ENCODE results near the gene DYNLT1.
"Not testable (repeated sequence)": the region's sequence is repeated elsewhere in the genome, so short reads cannot be mapped to it uniquely, and the experiment has no call there.

The DYNLT1 gene

DNA sequence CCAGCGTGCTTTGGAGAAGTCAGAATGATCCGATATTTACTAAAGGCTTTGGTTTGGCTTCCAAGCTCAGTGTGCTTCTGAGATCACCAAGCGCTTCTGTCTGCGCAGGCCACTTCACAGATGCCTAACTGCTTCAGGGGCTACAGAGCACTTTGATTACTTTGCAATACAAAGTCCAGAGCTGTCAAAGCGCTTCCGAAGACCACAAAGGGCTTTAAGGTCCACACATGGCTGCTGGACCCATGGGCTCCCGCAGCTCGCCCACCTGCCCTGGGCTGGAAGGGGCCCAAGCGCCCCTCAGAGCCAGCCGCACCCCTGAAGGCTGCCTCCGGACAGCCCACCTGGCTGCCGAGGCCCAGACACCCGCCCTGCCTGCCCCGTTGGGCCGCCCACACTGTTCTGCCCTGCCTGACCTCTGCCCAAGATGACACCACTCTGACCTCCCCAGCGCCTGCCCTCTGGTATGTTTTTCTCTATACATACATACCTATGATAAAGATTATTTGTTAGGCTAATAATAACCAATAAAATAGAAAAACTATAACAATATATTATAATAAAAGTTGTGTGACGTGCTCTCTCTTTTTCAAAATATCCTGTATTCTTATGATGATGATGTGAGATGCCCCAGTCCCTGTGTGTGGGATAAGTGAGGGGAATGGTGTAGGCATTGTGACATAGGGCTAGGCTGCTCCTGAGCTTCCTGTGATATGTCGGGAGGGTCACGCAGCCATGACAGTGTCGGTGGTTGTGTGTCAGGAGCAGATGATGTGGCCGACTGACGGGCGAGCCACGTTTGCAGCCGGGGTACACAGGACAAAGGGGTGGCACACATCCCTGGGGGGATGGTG, 22.6 kb downstream of the DYNLT1 start:
- no peak for DNase-seq

DNA sequence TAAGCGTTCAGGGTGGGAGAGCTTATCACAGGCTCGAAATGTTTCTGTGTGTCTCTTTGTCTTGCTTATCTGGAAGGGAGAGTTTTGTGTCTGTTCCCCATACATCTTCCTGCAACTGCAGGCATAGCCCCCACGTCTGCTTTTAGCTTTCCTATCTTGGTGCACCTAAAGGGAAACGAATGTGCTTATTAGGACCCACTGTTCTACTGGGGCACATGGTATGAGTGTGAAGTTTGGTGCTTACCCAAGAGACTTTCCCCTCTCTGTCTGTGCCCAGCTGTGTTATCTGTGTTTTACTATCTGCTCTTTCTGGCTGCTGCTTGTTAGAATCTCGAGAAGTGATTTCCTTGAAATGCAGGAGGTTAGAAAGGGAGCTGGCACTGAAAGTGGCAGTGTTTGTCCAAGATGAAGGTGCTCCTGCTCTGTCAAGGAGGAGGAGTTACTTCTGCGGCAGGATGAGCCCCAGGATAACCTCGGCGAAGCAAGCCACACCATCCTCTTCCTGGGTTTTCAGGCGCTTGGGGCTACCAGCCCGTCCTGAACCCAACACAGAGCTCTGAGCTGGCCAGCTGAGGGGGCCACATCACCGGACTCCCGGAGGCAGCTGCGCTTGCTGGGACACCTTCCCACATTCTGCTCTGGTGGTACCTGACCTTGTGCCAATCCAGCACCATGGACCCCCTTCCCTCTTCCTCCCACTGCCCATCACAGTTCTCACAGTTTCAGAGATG, 23.4 kb downstream of the DYNLT1 start:
- no peak for DNase-seq

DNA sequence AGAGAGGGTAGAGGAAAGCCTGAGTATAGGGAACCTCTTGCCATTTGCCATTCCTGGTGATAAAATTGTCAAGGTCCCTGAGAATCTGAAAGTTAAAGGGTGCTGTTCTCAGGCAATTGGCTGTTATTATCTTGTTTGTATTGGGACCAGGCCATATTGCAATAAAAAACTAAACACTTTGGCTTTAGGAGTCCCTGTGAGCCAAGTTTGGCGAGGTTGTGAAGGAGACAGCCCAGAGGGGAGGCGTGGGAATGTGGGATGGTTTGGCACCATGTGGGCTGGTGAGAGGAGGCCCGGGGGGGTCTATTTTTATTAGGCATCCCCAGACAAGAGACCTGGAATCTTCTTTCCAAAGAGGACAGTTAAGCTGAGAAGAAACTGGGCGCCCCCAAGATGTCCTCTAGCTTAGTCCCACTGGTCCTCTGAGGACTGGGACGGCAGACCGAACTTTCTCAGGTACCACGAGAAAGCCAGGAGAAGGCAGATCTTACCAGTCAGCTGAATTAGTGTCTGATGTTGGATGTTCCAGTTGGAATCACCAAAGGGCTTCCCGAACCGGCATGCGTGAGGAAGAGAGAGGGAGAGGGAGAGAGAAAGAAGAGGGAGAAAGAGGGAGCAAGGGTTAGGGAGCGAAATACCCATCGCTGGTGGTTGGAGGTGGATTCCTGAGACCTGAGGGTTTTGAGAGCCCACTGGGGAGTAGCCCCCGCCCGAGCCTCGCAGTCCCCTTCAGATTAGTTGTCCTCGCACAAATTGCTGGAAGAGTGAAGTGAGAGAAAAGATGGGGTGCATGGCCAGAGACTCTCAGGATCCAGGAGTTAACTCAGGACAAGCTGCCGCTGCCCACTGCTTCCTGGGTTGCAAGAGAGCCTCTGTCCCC, 24.4 kb downstream of the DYNLT1 start:
- DNase-seq = no peak

DNA sequence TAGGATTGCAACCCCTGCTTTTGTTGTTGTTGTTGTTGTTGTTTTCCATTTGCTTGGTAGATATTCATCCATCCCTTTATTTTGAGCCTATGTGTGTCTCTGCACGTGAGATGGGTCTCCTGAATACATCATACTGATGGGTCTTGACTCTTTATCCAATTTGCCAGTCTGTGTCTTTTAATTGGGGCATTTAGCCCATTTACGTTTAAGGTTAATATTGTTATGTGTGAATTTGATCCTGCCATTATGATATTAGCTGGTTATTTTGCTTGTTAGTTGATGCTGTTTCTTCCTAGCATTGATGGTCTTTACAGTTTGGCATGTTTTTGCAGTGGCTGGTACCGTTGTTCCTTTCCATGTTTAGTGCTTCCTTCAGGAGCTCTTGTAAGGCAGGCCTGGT, 26.3 kb downstream of the DYNLT1 start:
- DNase-seq = not testable (repeated sequence)

DNA sequence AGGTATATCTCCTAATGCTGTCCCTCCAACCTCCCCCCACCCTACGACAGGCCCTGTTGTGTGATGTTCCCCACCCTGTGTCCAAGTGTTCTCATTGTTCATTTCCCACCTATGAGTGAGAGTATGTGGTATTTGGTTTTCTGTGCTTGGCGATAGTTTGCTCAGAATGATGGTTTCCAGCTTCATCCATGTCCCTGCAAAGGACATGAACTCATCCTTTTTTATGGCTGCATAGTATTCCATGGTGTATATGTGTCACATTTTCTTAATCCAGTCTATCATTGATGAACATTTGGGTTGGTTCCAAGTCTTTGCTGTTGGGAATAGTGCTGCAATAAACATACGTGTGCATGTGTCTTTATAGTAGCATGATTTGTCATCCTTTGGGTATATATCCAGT, 29.9 kb downstream of the DYNLT1 start:
- not testable (repeated sequence) for DNase-seq

DNA sequence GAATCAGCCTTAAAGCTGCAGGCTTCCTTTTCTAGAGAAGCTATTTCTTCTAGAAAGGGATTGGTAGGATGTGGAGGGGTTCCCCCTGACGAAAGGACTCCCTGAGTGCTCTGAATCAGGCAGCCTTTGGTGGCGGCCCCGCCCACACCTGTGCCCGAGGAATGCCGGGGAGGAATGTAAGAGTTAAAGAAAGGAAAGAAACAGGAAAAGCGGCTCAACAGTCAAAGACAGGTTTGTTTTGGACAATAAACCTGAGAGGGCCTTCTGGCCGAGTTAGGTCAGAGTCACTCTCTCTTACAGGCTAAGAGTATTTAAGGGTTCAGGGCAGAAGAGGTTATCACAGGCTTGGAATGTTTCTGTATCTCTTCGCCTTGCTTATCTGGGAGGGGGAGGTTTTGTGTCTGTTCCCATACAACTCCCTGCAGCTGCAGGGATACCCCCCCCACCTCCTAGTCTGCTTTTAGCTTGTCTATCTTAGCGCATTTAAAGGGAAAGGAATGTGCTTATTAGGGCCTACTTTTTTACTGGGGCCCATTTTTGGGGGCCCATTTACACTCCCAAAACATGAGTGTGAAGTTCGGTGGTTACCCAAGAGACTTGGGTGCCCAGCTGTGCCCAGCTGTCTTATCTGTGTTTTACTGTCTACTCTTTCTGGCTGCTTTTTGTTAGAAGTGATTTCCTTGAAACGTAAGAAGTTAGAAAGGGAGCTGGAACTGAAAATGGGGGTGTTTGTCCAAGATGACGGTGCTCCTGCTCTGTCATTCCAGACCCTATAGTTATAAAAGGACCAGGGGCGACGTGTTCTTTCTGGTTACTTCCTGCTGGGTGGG, 32.8 kb downstream of the DYNLT1 start:
- no peak for DNase-seq

DNA sequence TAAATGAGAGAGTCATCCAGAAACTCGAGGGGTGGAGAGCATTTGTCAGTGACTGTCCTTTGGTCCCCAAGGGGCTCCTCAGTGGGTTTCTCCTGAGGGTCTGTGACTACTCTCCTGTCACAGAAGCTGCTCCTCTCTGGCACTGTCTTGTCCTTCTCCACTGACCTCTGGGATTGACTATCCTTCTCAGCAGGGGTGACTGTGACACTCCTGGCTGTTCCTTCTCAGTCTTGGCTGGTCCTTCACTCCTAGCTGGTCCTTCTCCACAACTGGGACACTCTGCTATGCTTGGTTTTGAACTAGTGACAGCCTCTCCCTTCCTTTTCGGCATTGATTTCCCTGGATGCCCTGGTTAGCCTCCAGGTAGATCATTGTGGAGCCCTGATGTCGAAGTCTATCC, 33.5 kb downstream of the DYNLT1 start:
- no peak for DNase-seq

DNA sequence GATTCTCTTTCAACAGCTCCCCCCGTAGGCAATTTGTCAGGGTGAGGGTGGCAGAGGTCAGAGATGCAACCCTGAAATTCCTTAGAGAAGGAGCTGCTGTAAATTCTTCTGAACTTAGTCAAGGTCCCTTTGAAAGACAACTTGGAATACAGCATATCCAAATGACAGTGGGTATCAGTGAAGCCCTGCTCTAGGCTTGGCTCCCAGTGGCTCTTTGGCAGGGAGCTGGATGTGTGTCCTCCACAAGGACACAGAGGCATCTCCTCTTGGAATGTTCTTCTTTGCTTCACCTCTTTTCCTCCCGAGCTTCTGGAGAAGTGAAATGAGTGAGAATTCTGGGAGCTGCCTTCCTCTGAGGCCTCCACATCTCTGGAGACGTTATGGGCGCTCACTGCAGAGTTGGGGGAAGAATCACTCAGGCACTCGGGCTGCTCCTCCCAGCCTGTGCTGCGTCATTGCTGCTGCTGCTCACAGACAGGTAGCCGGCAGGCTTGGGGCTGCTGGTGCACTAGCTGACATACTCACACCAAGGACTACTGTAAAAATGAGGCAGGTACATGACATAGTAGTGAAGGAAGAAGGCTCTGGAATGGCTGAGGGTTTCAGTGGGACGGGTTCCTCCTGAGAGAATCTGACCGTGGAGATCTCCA, 34.1 kb downstream of the DYNLT1 start:
- DNase-seq = no peak

DNA sequence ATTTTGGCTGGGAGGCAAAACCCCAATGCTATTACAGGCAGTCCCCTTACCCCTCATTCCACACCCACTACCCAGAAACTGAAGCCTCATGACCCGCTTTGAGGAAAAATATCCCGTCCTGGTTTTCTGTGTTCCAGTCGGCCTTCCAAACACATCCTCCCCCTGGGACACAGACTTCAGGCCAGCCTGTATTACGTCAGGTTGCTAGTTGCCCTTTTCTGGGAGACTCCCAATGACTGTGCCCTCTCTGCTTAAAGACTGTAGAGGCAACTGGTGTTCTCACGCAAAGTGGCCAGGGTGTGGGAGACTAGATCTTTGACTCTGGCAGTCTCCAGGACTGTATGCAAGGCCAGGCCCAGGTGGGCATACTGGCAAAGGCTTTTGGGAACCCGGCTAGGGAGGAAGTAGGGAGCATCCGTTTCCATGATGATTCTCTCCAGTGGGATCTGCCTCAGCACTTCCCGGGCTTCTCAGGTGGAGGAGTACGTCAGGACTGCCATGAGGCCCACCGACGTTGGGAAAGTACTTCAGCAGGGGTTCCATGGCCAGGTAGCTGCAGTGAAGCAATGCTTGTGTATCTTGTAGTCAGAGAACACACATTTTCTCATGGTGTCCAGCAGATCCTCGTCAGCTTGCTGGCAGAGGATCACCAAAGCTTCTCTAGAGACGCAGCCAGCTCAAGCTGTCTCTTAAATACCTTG, 34.9 kb downstream of the DYNLT1 start:
- DNase-seq = no peak

DNA sequence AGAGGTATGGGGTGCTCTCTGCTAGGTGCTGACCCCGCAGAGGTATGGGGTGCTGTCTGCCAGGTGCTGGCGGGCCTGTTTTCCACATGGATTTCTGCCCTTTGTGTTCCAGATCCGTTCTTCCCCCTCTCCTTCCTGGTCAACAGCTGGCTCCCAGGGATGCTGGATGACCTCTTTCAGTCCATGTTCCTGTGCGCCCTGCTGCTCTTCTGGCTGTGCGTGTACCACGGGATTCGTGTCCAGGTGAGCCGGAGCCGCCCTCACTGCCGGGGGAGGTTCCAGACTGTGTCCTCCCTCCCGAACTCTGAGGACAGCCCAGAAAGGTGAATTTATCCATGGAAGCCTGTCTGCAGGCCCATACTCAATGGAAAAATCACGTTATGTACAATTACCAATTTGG, 36.3 kb downstream of the DYNLT1 start:
- DNase-seq = no peak

DNA sequence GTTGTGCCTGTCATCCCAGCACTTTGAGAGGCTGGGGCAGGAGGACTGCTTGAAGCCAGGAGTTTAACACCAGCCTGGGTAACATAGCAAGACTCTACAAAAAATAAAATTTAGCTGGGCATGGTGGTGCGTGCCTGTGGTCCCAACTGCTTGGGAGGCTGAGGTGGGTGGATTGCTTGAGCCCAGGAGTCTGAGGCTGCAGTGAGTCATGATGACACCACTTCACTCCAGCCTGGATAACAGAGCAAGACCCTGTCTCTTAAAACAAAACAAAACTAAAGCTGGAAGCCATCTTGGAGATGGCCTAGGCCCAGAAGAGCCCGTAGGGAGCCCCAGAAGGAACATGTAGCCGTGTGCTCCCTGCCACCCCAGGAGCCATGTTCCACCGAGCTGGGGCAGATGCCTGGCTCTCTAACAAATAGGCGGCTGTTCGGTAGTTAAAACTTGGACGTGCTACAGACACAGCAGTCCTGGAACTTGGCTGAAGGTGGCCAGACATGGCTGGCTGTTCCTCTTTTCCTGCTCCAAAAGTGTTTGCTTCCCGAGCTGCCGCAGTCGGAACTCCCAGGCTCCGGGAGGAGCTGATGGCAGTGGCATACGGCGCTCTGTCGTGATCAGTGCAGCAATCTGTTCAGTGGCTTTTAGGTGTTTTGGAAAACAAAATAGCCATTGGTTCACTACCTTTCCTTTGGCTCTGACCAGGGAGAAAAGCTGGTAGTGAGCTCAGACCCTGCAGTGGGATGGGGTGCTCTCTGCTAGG, 37.0 kb downstream of the DYNLT1 start:
- DNase-seq = no peak

DNA sequence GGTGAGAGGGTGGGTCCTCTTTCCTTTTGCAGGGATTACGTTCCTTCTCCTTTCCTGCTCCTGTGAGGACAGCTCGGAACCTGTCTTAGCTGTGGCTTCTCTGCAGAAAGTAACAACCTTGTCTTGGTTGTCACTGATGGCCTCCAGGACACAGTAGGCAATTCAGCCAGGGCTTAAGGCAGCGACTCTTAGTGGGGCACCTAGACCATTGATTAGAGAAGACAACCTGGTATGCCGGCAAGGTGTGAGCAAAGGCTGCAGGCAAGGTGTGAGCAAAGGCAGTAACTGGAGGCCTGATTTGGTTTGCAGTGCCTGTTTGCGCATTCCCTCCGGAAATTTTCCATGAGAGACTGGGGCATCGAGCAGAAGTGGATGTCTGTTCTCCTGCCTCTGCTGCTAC, 37.6 kb downstream of the DYNLT1 start:
- no peak for DNase-seq

DNA sequence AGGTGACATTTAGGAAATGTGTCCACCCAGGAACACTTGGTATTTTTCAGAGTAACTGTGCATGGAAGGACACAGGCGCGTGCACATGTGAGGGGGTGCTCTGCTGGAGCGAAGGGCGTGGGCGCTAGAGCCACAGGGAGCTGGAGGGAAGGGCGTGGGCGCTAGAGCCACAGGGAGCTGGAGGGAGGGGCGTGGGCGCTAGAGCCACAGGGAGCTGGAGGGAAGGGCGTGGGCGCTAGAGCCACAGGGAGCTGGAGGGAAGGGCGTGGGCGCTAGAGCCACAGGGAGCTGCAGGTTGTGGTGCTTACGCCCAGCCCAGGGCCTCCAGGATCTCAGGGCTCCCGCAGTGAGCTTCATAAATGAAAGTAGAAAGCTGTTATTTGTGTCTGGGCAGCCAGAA, 38.5 kb downstream of the DYNLT1 start:
- not testable (repeated sequence) for DNase-seq

DNA sequence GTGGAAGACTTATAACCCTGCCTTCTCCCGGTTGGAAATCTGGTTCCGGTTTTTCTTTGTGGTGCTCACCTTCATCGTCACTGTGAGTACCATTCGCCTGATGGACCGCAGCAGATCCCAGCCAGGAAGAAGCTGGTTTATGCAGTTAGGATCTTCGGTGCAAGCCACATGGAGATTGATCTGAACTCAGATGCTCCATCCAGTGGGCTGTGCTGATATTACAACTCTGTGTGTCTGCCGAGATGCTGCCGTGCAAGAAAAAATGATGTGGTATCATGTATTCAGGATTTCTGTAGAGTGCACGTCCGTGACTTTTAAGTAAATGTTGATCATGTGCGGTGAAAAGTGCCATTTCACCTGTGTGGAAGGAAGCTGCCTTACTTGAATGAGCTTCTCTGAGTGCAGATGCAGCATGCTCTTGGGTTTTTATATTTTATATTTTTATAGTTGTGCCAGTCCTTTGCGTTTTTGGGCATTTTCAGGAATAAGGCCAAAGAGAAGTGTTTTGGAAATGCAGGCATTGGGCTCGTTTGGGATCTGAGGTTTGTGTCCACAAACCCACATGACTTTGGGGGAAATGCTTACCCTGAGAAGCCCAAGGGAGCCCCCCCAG, 39.2 kb downstream of the DYNLT1 start:
- DNase-seq = peak; percentile 72 to 79 (median 74)

DNA sequence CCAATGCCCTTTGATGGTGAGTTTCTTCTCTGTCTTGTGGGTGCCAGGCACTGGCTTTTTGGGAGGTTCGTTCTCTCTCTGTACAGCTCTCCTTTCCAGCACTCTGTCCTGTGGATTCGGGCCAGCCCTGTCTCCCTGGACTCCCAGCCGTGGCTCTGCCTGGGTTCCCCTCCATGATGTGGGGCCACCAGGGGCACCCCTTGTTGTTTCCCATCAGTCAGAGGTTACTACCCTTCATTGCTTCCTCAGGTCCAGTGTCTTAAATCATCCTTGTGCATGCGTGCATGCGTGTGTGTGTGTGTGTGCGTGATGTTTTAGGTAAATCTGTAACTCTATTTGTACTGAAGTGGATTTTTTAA, 40.5 kb downstream of the DYNLT1 start:
- no peak for DNase-seq

DNA sequence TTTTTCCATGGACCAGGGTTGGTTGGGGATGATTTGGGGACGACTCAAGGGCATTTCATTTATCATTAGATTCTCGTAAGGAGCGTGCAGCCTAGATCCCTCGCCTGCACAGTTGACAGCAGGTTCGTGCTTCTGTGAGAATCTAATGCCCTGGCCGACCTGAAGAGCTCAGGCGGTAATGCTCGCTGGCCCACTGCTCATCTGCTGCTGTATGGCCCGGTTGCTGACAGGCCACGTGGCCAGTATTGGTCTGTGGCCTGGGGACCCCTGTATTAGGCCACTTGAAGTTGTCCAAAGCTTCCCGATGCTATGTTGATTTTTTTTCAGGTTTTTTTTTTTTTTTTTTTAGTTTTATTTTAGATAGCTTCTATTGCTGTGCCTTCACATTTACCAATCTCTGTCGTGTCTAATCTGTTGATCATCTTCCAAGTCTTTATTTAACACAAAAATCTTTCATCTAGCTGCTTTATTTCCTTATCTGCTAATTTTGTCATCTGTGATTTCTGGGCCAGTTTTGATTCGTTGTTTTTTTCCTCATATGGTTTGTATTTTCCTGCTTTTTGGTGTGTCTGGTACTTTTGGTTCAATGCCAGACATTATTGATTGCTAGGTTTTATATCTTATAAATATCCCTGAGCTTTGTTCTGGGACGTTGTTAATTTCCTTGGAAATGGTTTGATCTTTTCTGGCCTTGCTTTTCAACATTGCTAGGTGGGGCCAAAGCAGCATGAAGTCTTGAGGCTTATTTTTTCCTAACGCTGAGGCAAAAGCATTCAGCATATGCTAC, 41.1 kb downstream of the DYNLT1 start:
- no peak for DNase-seq

DNA sequence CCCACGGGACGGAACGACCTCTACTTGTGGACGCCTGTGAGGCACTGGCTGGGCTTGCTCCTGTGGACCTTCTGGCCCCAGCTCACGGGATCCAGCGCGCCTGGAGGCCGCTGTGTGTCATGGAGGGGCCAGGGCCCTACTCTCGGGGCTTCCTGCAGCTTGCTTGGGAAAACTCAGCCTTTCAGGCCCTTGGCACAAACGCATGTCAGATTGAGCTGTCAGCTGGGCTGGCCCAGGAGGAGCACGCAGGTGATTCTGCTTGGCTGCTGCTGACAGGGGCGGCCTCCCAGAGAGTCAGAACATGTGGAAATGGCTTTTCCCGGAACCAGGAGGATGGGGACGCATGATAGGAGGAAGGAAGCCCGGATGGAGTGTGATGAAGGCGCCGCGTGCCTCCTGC, 44.9 kb downstream of the DYNLT1 start:
- DNase-seq = no peak

DNA sequence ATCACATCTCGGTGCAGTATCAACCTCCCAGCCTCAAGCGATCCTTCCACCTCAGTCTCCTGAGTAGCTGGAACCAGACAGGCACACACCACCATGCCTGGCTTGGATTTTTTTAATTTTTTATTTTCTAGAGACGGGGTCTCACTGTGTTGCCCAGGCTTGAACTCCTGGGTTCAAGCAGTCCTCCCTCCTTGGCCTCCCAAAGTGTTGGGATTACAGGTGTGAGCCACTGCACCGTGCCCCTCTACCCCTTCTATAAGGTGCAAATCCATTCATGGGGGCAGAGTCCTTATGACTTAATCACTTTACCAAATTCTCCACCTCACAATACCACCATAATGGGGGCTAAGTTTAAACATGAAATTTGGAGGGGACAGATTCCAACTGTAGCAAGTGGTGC, 47.0 kb downstream of the DYNLT1 start:
- no peak for DNase-seq

DNA sequence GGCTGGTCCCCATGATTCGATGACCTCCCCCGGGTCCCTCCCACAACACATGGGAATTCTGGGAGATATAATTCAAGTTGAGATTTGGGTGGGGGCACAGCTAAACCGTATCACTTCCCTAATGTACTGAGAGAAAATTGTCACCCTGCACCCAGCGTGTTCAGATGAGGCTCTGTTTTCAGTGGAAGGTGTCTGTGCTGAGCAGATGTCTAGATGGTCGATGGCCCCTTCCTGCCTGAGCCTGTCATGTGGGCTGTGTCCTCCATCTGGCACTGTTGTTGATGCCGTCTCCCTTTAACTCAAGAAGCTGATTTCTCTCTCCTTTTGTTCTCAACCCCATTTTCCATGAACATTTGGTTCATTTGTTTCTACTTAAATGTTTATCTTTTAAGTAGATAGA, 47.7 kb downstream of the DYNLT1 start:
- DNase-seq = no peak
